ENCODE measurements around the gene ZNF853. TPM values are rescaled to one million over a fixed set of nuclear protein-coding genes. Genes with fewer than 3 reads are reported as not detected.

Gene ZNF853
- polyA plus RNA-seq, 1 of the 3 experiments (the other 2 are of a cell fraction), result 15.9 TPM

DNA sequence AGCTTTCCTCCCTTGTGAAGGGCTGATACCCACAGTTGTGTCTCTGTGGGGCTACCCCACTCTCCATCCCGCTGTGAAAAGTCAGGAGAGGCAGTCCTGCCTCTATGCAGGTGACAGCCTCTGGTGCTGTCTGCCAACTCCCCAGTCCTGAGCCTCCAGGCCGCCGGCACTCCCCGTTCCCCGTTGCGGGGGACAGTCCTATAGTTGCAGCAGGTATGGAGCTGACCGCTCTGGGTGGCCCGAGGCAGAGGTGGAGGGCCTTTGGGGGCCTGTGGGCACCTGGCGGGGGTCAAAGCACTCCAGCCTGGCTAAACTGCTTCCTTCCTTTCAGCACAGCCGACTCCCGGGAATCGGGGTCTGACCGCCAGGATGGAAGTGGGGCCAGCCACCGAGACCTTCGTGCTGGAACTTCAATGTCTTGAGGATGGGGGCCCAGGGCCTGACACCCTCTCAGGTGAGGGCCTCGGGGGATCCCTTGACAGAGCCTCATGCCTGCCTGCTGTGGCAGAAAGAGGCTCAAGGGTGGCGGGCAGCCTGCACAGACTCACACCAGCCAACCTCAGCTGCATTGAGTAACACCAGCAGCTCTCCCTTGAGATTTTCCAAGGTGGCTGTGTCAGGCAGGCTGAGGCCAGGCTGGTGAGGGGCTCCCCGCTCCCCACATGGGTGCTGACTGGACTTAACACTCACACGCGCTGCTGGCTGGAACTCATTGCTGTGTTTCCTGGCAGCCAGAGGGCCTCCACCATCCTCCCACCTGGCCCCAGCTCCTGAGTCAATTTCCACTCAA, 1.6 kb downstream of the ZNF853 start:
- Histone ChIP-seq H3K36me3 (replicated peaks in 1 of 2; ENCODE audit: control insufficient read depth in 1 of 2, insufficient read depth in 2 of 2, low read length in 1 of 2) (peaks cover 0 to 11% of the 10 kb centered on the region in 2 experiments), H3K27me3 (ENCODE audit: insufficient read depth) (no peaks in the 10 kb centered on the region), H3F3A (replicated peaks; ENCODE audit: insufficient read depth) (no peaks in the 10 kb centered on the region), H3K79me2 (ENCODE audit: insufficient read depth) (no peaks in the 10 kb centered on the region), H3K9ac (no peak overlapping the region), H3K4me3 (ENCODE audit: low read depth in 2 of 2, low read length in 1 of 2) (no peak overlapping the region; a peak in 1 of 4 replicates), H2AFZ (ENCODE audit: low read depth) (no peak overlapping the region), H3K4me2 (peak overlapping the region; percentile 100; the same call in 1 of the 2 replicates), H3K27ac (ENCODE audit: low read depth in 2 of 2, low read length in 1 of 2) (no peak overlapping the region), H3K4me1 (ENCODE audit: control insufficient read depth in 1 of 2, insufficient read depth in 2 of 2, low read depth in 1 of 2, low read length in 1 of 2) (peaks cover 0 to 13% of the 10 kb centered on the region in 2 experiments; a peak in 2 of 4 replicates), H4K20me1 (ENCODE audit: insufficient read depth) (no peaks in the 10 kb centered on the region), H3K9me2 (no peaks in the 10 kb centered on the region), H3K9me3 (no peaks in the 10 kb centered on the region)
- ChIA-PET CTCF (interaction anchor here (0.7 to 1.4 kb wide), 7 partner anchors 12 to 101 kb away, joined by 3 to 7 read pairs (median 4); partner anchors contain the start of genes INTS15, ZDHHC4 and ZNF316), POLR2A (interaction anchor here (1.7 to 1.8 kb wide), 2 partner anchors 20 to 27 kb away, joined by 5 to 9 read pairs; partner anchors contain the start of genes INTS15 and ZNF316)
- DNase-seq, result no peak
- TF ChIP-seq MAX (IDR thresholded peaks at IDR 0.05; ENCODE audit: low read depth) (no peak), RXRA (IDR thresholded peaks at IDR 0.05; ENCODE audit: borderline replicate concordance, low read depth) (no peak), MEF2A (IDR thresholded peaks at IDR 0.05; ENCODE audit: borderline replicate concordance, low read depth) (no peak), MXI1 (IDR thresholded peaks at IDR 0.05; ENCODE audit: low read depth, low read length) (no peak)
- WGBS (ENCODE audit: low lambda C conversion rate), result 92% methylated on average over 14 of the region's 20 CpGs

DNA sequence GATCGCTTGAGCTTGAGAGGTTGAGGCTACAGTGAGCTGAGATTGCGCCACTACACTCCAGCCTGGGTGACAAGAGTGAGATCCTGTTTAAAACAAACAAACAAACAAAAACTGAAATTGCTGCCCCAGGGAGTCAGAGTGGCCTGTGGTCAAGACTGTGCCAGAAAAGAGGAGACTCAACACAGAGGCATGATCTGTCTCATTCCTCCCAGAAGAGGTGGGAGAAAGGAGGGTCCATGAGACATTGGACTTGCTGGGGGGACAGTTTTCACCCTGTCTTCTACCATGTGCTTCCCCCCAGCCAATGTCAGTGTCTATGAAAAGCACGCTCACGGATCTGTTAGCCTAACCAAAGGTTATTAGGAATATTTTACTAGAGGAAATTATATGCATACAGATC, 3.2 kb downstream of the ZNF853 start:
- Histone ChIP-seq H4K20me1 (ENCODE audit: insufficient read depth) (no peaks in the 10 kb centered on the region), H3K9me3 (no peaks in the 10 kb centered on the region), H3K4me3 (ENCODE audit: low read depth in 2 of 2, low read length in 1 of 2) (no peak overlapping the region), H3K9ac (no peak overlapping the region), H3K4me2 (no peak overlapping the region), H2AFZ (ENCODE audit: low read depth) (no peak overlapping the region), H3K36me3 (replicated peaks in 1 of 2; ENCODE audit: control insufficient read depth in 1 of 2, insufficient read depth in 2 of 2, low read length in 1 of 2) (peaks cover 0 to 19% of the 10 kb centered on the region in 2 experiments), H3K79me2 (ENCODE audit: insufficient read depth) (no peaks in the 10 kb centered on the region), H3K27ac (ENCODE audit: low read depth in 2 of 2, low read length in 1 of 2) (no peak overlapping the region), H3F3A (replicated peaks; ENCODE audit: insufficient read depth) (no peaks in the 10 kb centered on the region), H3K4me1 (ENCODE audit: control insufficient read depth in 1 of 2, insufficient read depth in 2 of 2, low read depth in 1 of 2, low read length in 1 of 2) (peaks cover 0 to 13% of the 10 kb centered on the region in 2 experiments; a peak in 2 of 4 replicates), H3K9me2 (no peaks in the 10 kb centered on the region), H3K27me3 (ENCODE audit: insufficient read depth) (no peaks in the 10 kb centered on the region)
- TF ChIP-seq FOXJ3 (CRISPR knock-in tag; IDR thresholded peaks at IDR 0.05), result no peak
- no peak for TF ChIP-seq TCF12 (IDR thresholded peaks at IDR 0.05)
- no peak for TF ChIP-seq MXI1 (IDR thresholded peaks at IDR 0.05; ENCODE audit: low read depth, low read length)
- TF ChIP-seq FOXM1 (IDR thresholded peaks at IDR 0.05; ENCODE audit: low read depth), result no peak
- TF ChIP-seq YY1 (IDR thresholded peaks at IDR 0.05; ENCODE audit: low read depth), result no peak
- TF ChIP-seq NRF1 (IDR thresholded peaks at IDR 0.05; ENCODE audit: low read depth, low read length), result no peak
- no peak for TF ChIP-seq CTCF (IDR thresholded peaks at IDR 0.05)
- no peak for TF ChIP-seq EZH2phosphoT487 (IDR thresholded peaks at IDR 0.05; ENCODE audit: borderline replicate concordance, low read depth)
- no peak for TF ChIP-seq PBX3 (IDR thresholded peaks at IDR 0.05)
- no peak for TF ChIP-seq USF2 (IDR thresholded peaks at IDR 0.05; ENCODE audit: borderline replicate concordance, low read depth, low read length)
- CTCF ChIA-PET, result no interaction called here
- DNase-seq, result no peak
- POLR2A ChIA-PET, result interaction anchor here (0.6 to 0.9 kb wide), 2 partner anchors 18 to 164 kb away, joined by 3 read pairs; partner anchors contain the start of gene ZNF316
- 96% methylated on average over 4 of the region's 4 CpGs for WGBS (ENCODE audit: low lambda C conversion rate)
